ENCODE results near the gene VTI1A.

VTI1A gene

GRCh38 chr10:112503643-112504042 is 56.6 kb downstream of the VTI1A start:
- DNase-seq (ENCODE audit: low read depth in 1 of 2, low spot score in 1 of 2), result no peak

- no peak for DNase-seq (ENCODE audit: low read depth in 1 of 2, low spot score in 1 of 2)
These were observed 60.0 kb downstream of the VTI1A start for GRCh38 chr10:112507046-112507445.

- no peak for DNase-seq (ENCODE audit: low read depth in 1 of 2, low spot score in 1 of 2)
These were observed 61.0 kb downstream of the VTI1A start for GRCh38 chr10:112507988-112508387.

GRCh38 chr10:112509558-112510291 is 62.7 kb downstream of the VTI1A start:
- DNase-seq (ENCODE audit: low read depth in 1 of 2, low spot score in 1 of 2), result no peak

GRCh38 chr10:112510384-112510783 is 63.4 kb downstream of the VTI1A start:
- DNase-seq (ENCODE audit: low read depth in 1 of 2, low spot score in 1 of 2), result no peak

- DNase-seq (ENCODE audit: low read depth in 1 of 2, low spot score in 1 of 2), result no peak
These were observed 65.3 kb downstream of the VTI1A start for GRCh38 chr10:112512294-112512693.

- DNase-seq (ENCODE audit: low read depth in 1 of 2, low spot score in 1 of 2), result no peak
These were observed 68.1 kb downstream of the VTI1A start for GRCh38 chr10:112515126-112515525.

GRCh38 chr10:112515852-112516251 is 68.8 kb downstream of the VTI1A start:
- no peak for DNase-seq (ENCODE audit: low read depth in 1 of 2, low spot score in 1 of 2)

- no peak for DNase-seq (ENCODE audit: low read depth in 1 of 2, low spot score in 1 of 2)
These were observed 70.4 kb downstream of the VTI1A start for GRCh38 chr10:112517451-112517862.

GRCh38 chr10:112519133-112519761 is 72.2 kb downstream of the VTI1A start:
- no peak for DNase-seq (ENCODE audit: low read depth in 1 of 2, low spot score in 1 of 2)

- DNase-seq (ENCODE audit: low read depth in 1 of 2, low spot score in 1 of 2), result no peak
These were observed 73.9 kb downstream of the VTI1A start for GRCh38 chr10:112520914-112521313.

- no peak for DNase-seq (ENCODE audit: low read depth in 1 of 2, low spot score in 1 of 2)
These were observed 77.6 kb downstream of the VTI1A start for GRCh38 chr10:112524641-112525040.

GRCh38 chr10:112525200-112525599 is 78.2 kb downstream of the VTI1A start:
- no peak for DNase-seq (ENCODE audit: low read depth in 1 of 2, low spot score in 1 of 2)

- no peak for DNase-seq (ENCODE audit: low read depth in 1 of 2, low spot score in 1 of 2)
These were observed 79.1 kb downstream of the VTI1A start for GRCh38 chr10:112526139-112526538.

GRCh38 chr10:112526906-112527305 is 79.9 kb downstream of the VTI1A start:
- no peak for DNase-seq (ENCODE audit: low read depth in 1 of 2, low spot score in 1 of 2)

- DNase-seq (ENCODE audit: low read depth in 1 of 2, low spot score in 1 of 2), result no peak
These were observed 81.2 kb downstream of the VTI1A start for GRCh38 chr10:112528235-112528634.

GRCh38 chr10:112531421-112531820 is 84.4 kb downstream of the VTI1A start:
- no peak for DNase-seq (ENCODE audit: low read depth in 1 of 2, low spot score in 1 of 2)

- no peak for DNase-seq (ENCODE audit: low read depth in 1 of 2, low spot score in 1 of 2)
These were observed 85.2 kb downstream of the VTI1A start for GRCh38 chr10:112532189-112532588.

- no peak for DNase-seq (ENCODE audit: low read depth in 1 of 2, low spot score in 1 of 2)
These were observed 85.9 kb downstream of the VTI1A start for GRCh38 chr10:112532956-112533355.

GRCh38 chr10:112533916-112534315 is 86.9 kb downstream of the VTI1A start:
- DNase-seq (ENCODE audit: low read depth in 1 of 2, low spot score in 1 of 2), result no peak

- no peak for DNase-seq (ENCODE audit: low read depth in 1 of 2, low spot score in 1 of 2)
These were observed 88.5 kb downstream of the VTI1A start for GRCh38 chr10:112535531-112535951.

- no peak for DNase-seq (ENCODE audit: low read depth in 1 of 2, low spot score in 1 of 2)
These were observed 89.6 kb downstream of the VTI1A start for GRCh38 chr10:112536663-112537062.

- DNase-seq (ENCODE audit: low read depth in 1 of 2, low spot score in 1 of 2), result no peak
These were observed 91.2 kb downstream of the VTI1A start for GRCh38 chr10:112538168-112538567.
